Colonic mucosa (tissue), 4 donors: ENCODE data around the gene ZSCAN31. TPM values are rescaled to one million over a fixed set of nuclear protein-coding genes. Genes with fewer than 3 reads are reported as not detected.

ENCODE experiments used
- DNase-seq: peaks from one replicate; pipeline ENCODE4 v3.0.0-alpha.2; 2020
- H3K27ac ChIP-seq: fragments of 200-600 bp; one replicate; pipeline ENCODE4 v1.8.0; 2021
- H3K27me3 ChIP-seq: fragments of 200-600 bp; one replicate; pipeline ENCODE4 v1.8.0; 2021
- H3K36me3 ChIP-seq: fragments of 200-600 bp; one replicate; pipeline ENCODE4 v1.8.0; 2021
- H3K4me1 ChIP-seq: fragments of 200-600 bp; one replicate; pipeline ENCODE4 v1.8.0; 2021; ENCODE audit warnings: mild to moderate bottlenecking
- H3K4me3 ChIP-seq: fragments of 200-600 bp; one replicate; pipeline ENCODE4 v1.8.0; 2021
- H3K9ac ChIP-seq, 2 donors: one replicate each; pipeline ENCODE4 v1.7.0; 2013; ENCODE audit warnings: control low read depth in 2 of 2, low read depth in 2 of 2, low read length in 2 of 2
- H3K9me3 ChIP-seq: fragments of 200-600 bp; one replicate; pipeline ENCODE4 v1.8.0; 2021
- intact Hi-C: fragments of 100-400 bp; cut with DNase I; formaldehyde crosslinking; loops from one replicate; pipeline ENCODE4 v1.14.1; 2022
- total RNA-seq, 2 donors: library from RNA; stranded (reverse); fragmentation: NEBNext Ultra II Directional in 1 of 2; extraction: Animal tissue kit (Norgen Biotek cat#: 25700) in 1 of 2; gene quantifications; one replicate each; pipeline ENCODE4 v1.2.1, GENCODE V29; 2021
- TF ChIP-seq, protein P1 (sequence below): fragments of 200-600 bp; IDR thresholded peaks from one replicate; pipeline ENCODE4 v1.8.0; 2022; ENCODE audit warnings: antibody characterized with exemption, mild to moderate bottlenecking
- donor health status: healthy.
- donor health status: DM: no; HTN: no; CAD: no.
- donor health status: DM: no; HTN: no; CAD: no.

ZSCAN31 gene
- 1 to 10 TPM; 6.6 to 7.0 TPM for total RNA-seq

DNA sequence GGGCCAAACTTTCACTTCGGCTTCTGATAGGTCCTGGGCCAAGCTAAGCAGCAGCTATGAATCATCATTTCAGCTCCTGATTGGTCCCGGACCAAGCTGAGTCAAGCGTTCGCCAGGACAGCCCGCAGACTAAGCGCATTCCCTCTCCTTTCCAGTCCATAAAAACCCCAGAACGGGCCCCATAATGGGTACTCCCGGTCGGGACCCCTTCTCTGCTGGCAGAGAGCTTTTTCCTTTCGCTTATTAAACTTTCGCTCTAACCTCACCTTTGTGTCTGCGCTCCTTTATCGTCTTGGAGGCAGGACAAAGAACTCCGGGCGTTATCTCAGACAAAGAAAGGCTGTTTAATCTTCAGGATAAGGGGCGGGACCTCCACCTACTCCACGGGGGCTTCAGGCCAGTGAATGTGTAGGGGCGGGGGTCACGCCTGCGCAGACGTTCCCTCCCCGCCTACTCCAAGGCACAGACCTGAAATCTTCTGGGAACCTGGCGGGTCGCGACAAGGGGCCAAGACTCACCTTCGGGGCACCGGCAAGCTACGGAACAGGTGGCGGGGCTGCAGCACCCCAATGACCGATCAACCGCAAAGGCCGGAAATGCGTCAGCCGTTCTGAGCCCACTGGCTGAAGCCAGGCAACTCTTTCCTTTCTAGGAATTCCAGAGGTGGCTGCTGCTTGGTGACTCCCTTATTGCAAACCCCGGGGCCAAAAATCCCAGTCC is at the start of gene ZSCAN31:
TSS of gene ZSCAN31 (minus strand) at position 585 of the 720 bp plus-strand sequence. CDS start 6,465 bp downstream, outside the sequence.
- peak within 1 kb of the TSS; percentile 88 to 98 for H3K9ac ChIP-seq
- TF ChIP-seq, protein P1, sequence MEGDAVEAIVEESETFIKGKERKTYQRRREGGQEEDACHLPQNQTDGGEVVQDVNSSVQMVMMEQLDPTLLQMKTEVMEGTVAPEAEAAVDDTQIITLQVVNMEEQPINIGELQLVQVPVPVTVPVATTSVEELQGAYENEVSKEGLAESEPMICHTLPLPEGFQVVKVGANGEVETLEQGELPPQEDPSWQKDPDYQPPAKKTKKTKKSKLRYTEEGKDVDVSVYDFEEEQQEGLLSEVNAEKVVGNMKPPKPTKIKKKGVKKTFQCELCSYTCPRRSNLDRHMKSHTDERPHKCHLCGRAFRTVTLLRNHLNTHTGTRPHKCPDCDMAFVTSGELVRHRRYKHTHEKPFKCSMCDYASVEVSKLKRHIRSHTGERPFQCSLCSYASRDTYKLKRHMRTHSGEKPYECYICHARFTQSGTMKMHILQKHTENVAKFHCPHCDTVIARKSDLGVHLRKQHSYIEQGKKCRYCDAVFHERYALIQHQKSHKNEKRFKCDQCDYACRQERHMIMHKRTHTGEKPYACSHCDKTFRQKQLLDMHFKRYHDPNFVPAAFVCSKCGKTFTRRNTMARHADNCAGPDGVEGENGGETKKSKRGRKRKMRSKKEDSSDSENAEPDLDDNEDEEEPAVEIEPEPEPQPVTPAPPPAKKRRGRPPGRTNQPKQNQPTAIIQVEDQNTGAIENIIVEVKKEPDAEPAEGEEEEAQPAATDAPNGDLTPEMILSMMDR, result no peak
- H3K27me3 ChIP-seq, result no peaks in the 10 kb centered on the region
- H3K4me1 ChIP-seq, result no peaks in the 10 kb centered on the region
- H3K9me3 ChIP-seq, result no peaks in the 10 kb centered on the region
- H3K4me3 ChIP-seq, result peak within 1 kb of the TSS; percentile 64
- H3K36me3 ChIP-seq, result no peaks in the 10 kb centered on the region
- DNase-seq, result peak; percentile 97
- intact Hi-C loops, result no loop called here
- peak within 1 kb of the TSS; percentile 97 for H3K27ac ChIP-seq

DNA sequence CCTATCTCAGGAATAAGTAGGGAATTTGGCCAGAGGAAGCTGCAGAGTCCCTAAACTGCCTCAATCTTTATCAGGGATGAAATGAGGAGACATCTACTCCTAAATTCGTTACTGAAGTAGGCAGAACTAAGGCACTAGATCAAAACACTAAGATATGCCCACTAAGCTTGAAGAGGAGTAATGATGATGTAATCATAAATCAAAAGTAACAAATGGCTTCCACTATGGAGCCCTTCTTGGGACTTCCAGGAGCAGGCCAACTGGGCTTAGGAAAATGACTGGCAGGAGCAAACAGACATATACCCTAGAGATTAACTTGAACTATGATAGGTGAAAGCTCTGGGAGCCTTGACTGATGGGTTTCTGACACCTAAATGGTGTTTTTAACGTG is 48.2 kb upstream of the ZSCAN31 start:
- H3K9ac ChIP-seq, result no peak overlapping the region
- H3K4me3 ChIP-seq, result no peak overlapping the region
- H3K27me3 ChIP-seq, result no peaks in the 10 kb centered on the region
- H3K36me3 ChIP-seq, result no peaks in the 10 kb centered on the region
- no peak overlapping the region for H3K27ac ChIP-seq
- no peaks in the 10 kb centered on the region for H3K4me1 ChIP-seq
- H3K9me3 ChIP-seq, result no peaks in the 10 kb centered on the region
- intact Hi-C loops, result no loop called here
- DNase-seq, result no peak
- TF ChIP-seq, protein P1, result no peak

DNA sequence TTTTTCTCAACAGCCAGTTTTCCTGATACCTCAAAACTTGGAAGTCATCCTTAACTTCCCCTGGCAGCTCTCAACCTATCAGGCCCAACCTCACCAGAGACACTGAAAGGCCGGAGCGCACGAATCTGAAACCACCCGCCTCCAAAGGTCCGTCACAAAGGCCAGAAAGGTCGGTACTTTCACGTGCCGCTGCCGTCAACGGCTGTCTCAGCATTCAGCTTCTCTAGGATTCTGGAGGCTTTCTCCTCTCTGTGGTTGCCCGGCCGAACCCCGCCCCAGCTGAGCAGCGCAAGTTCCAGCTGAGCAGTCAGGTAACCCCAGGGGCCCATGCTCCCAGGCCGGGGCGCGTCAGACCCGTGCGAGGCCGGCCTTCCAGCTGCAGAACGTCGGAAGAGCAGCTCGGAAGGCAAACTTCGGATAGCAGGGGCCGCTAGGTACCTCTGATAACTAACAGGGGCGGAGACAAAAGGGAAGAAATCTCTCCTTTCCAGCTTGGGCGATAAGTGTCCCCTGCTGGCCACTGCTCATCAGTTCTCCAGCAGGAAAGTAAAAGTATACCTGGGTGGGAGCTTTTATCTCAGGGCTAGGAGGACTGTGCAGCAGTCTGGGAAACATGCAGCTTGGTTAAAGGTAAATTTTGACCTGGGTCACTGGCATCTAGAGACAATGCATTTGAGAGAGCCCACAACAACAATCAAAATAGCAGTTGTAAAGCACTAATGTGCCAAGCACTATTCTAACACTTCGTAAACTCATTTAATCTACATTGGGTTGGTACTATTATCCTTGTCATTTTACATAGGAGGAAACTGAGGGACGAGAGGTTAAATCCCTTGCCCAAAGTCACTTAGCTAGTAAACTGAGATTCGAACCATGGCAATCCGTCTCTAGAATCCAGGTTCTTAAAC is 47.5 kb upstream of the ZSCAN31 start:
- no peaks in the 10 kb centered on the region for H3K36me3 ChIP-seq

DNA sequence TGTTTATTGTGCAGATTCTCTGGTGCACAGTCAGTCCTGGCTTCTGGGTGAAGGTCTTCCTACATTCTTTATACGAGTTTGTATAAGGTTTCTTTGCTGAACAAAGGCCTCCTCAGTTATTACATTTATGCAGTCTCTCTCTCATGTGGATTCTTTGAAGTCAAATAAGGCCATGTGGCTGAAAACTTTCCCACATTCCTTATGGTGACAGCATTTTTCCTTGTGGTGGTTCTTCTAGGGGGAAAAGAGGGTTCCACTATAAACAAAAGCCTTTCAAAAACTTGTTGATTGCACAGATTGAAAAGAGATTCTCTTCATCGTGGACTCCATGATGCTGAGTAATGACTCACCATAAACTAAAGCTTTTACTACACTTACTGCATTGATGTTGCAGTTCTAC is 44.4 kb upstream of the ZSCAN31 start:
- Histone ChIP-seq H3K4me1 (no peaks in the 10 kb centered on the region), H3K27me3 (no peaks in the 10 kb centered on the region), H3K9me3 (no peaks in the 10 kb centered on the region), H3K9ac (no peak overlapping the region), H3K36me3 (no peaks in the 10 kb centered on the region), H3K27ac (no peak overlapping the region), H3K4me3 (no peak overlapping the region)
- intact Hi-C loops, result no loop called here
- DNase-seq, result no peak
- TF ChIP-seq, protein P1, result no peak

More for the DNA sequence above, 47.5 kb upstream of the ZSCAN31 start:
- H3K4me1 ChIP-seq, result no peaks in the 10 kb centered on the region
- peak overlapping the region; percentile 70 to 81 for H3K9ac ChIP-seq
- H3K4me3 ChIP-seq, result peak overlapping the region; percentile 49
- H3K9me3 ChIP-seq, result no peaks in the 10 kb centered on the region
- no peaks in the 10 kb centered on the region for H3K27me3 ChIP-seq
- DNase-seq, result peak; percentile 92
- H3K27ac ChIP-seq, result peak overlapping the region; percentile 81
- intact Hi-C loops, result no loop called here
- TF ChIP-seq, protein P1, result peak; percentile 35

DNA sequence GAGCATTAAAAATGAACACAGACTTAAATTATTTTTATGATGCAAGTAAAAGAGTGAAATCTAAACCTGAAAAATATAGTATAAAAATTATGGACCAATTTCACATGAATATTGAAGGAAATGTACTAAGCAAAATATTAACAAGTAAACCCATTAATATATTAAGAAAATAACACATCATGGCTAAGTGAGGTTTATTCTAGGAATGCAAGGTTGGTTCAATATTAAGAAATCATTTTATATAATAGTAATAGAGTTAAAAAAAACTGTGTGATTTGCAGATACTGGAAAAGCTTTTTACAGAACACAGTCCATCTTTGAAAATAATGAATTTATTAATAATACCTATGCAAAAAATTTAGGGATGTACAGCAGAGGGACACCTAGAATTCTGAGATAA is 42.7 kb upstream of the ZSCAN31 start:
- H3K36me3 ChIP-seq, result no peaks in the 10 kb centered on the region
- intact Hi-C loops, result no loop called here
- no peaks in the 10 kb centered on the region for H3K9me3 ChIP-seq
- H3K4me1 ChIP-seq, result no peaks in the 10 kb centered on the region
- TF ChIP-seq, protein P1, result no peak
- no peaks in the 10 kb centered on the region for H3K27me3 ChIP-seq
- no peak overlapping the region for H3K4me3 ChIP-seq
- no peak overlapping the region for H3K27ac ChIP-seq
- DNase-seq, result no peak
- no peak overlapping the region for H3K9ac ChIP-seq
